SK-N-SH (cell line): Measurements from ENCODE around the gene CXADR. TPM values are rescaled to one million over a fixed set of nuclear protein-coding genes. Genes with fewer than 3 reads are reported as not detected.

Experiments used
- CHD2 ChIP-seq: fragments of 150-350 bp; IDR thresholded peaks from 2 replicates; pipeline ENCODE4 v1.6.1; 2018; ENCODE audit warnings: low read length; ENCODE audit not compliant: partially characterized antibody
- ELF1 ChIP-seq: IDR thresholded peaks from 2 replicates; pipeline ENCODE4 v1.4.0; 2012
- EP300 ChIP-seq, 2 experiments: IDR thresholded peaks; 2 replicates each; pipeline versions ENCODE4 v1.4.0 to v1.6.1; 2012; ENCODE audit warnings: borderline replicate concordance in 1 of 2, low read depth in 1 of 2, low read length in 1 of 2
- EZH2phosphoT487 ChIP-seq: fragments of 200-600 bp; sonication (generic); IDR thresholded peaks from 2 replicates; pipeline ENCODE4 v1.6.1; 2017; ENCODE audit warnings: low read depth, mixed run types, mild to moderate bottlenecking, antibody characterized with exemption, moderate library complexity, borderline replicate concordance
- FOSL2 ChIP-seq: IDR thresholded peaks from 2 replicates; pipeline ENCODE4 v1.4.0; 2012; ENCODE audit warnings: low read depth, mild to moderate bottlenecking, moderate library complexity, borderline replicate concordance
- FOXJ3 ChIP-seq: sonication (generic); formaldehyde crosslinking; IDR thresholded peaks from 2 replicates; pipeline ENCODE4 v1.5.1; 2020; ENCODE audit warnings: mild to moderate bottlenecking, missing genetic modification reagents
- FOXM1 ChIP-seq: IDR thresholded peaks from 2 replicates; pipeline ENCODE4 v1.4.0; 2012; ENCODE audit warnings: low read depth, mild to moderate bottlenecking
- GABPA ChIP-seq: IDR thresholded peaks from 2 replicates; pipeline ENCODE4 v1.4.0; 2012; ENCODE audit warnings: low read depth, mild to moderate bottlenecking
- GATA2 ChIP-seq: sonication (generic); formaldehyde crosslinking; IDR thresholded peaks from 2 replicates; pipeline ENCODE4 v1.5.0; 2020; ENCODE audit warnings: mild to moderate bottlenecking, missing genetic modification reagents
- JUND ChIP-seq: IDR thresholded peaks from 2 replicates; pipeline ENCODE4 v1.4.0; 2012
- RCOR1 ChIP-seq: fragments of 150-350 bp; IDR thresholded peaks from 2 replicates; pipeline ENCODE4 v1.6.1; 2017; ENCODE audit warnings: antibody characterized with exemption, low read length
- SMC3 ChIP-seq: IDR thresholded peaks from 2 replicates; pipeline ENCODE4 v1.6.1; 2012; ENCODE audit warnings: low read depth, low read length, improper control_type of control experiment
- TAF1 ChIP-seq: IDR thresholded peaks from 2 replicates; pipeline ENCODE4 v1.6.1; 2012; ENCODE audit warnings: low read depth, mild to moderate bottlenecking, low read length, moderate library complexity, borderline replicate concordance
- TCF12 ChIP-seq: IDR thresholded peaks from 2 replicates; pipeline ENCODE4 v1.4.0; 2012
- TEAD4 ChIP-seq: IDR thresholded peaks from 2 replicates; pipeline ENCODE4 v1.4.0; 2012; ENCODE audit warnings: mild to moderate bottlenecking, borderline replicate concordance; ENCODE audit not compliant: insufficient read depth
- YY1 ChIP-seq: IDR thresholded peaks from 2 replicates; pipeline ENCODE4 v1.4.0; 2012; ENCODE audit warnings: low read depth, mild to moderate bottlenecking
- polyA plus RNA-seq, 3 experiments: library from polyadenylated mRNA; depleted of rRNA; stranded (reverse); fragments of >200 nt; gene quantifications; 2 replicates each; pipeline ENCODE4 v1.2.3, GENCODE V29; 2012
- TF ChIP-seq, protein P1 (sequence below): IDR thresholded peaks from 2 replicates; pipeline ENCODE4 v1.6.1; 2012; ENCODE audit warnings: mild to moderate bottlenecking, low read depth, low read length, moderate library complexity
- TF ChIP-seq, protein P2 (sequence below): fragments of 150-350 bp; IDR thresholded peaks from 2 replicates; pipeline ENCODE4 v1.6.1; 2016; ENCODE audit warnings: mild to moderate bottlenecking, low read depth, low read length
- TF ChIP-seq, protein P3 (sequence below): fragments of 150-350 bp; IDR thresholded peaks from 2 replicates; pipeline ENCODE4 v1.6.1; 2017; ENCODE audit warnings: antibody characterized with exemption, low read length, low read depth, borderline replicate concordance
- TF ChIP-seq, protein P4 (sequence below): IDR thresholded peaks from 2 replicates; pipeline ENCODE4 v1.4.0; 2012; ENCODE audit warnings: low read depth, borderline replicate concordance
- TF ChIP-seq, protein P5 (sequence below): IDR thresholded peaks from 2 replicates; pipeline ENCODE4 v1.4.0; 2012; ENCODE audit warnings: low read depth

CXADR gene
- polyA plus RNA-seq, 1 of the 3 experiments (the other 2 are of a cell fraction), result 1.1 TPM

DNA sequence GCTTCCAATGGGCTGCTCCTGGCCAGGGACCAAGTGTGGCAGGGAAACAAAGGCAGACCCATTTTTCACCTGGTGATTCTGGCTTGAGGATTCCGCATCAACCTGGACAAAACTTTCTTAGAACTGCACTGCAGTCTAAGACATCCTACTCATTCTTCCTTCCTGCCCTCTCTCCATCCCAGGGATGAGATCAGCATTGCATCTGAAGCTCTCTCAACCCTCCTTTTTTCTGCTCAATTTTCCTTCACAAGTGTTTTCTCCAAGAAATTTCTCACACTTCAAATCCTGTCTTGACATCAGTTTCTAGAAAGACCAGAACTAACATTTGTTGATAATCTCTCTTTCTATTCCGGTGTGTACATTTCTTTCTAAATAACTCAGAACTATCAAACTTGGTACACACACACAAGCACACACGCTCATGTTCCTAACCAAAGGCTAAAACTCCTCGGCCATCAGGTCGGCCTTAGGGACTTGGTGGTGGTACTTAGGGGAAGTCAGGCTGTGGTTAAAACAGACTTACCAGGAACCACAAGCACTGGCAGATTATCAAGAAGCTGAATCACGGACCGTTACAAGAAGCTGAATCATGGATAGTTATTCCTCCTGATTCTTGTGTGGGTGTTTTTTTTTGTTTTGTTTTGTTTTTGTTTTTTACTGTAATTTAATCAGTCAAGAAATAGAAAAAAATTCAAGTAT lies 21.0 kb upstream of the CXADR start (continued):
- TF ChIP-seq, protein P1, sequence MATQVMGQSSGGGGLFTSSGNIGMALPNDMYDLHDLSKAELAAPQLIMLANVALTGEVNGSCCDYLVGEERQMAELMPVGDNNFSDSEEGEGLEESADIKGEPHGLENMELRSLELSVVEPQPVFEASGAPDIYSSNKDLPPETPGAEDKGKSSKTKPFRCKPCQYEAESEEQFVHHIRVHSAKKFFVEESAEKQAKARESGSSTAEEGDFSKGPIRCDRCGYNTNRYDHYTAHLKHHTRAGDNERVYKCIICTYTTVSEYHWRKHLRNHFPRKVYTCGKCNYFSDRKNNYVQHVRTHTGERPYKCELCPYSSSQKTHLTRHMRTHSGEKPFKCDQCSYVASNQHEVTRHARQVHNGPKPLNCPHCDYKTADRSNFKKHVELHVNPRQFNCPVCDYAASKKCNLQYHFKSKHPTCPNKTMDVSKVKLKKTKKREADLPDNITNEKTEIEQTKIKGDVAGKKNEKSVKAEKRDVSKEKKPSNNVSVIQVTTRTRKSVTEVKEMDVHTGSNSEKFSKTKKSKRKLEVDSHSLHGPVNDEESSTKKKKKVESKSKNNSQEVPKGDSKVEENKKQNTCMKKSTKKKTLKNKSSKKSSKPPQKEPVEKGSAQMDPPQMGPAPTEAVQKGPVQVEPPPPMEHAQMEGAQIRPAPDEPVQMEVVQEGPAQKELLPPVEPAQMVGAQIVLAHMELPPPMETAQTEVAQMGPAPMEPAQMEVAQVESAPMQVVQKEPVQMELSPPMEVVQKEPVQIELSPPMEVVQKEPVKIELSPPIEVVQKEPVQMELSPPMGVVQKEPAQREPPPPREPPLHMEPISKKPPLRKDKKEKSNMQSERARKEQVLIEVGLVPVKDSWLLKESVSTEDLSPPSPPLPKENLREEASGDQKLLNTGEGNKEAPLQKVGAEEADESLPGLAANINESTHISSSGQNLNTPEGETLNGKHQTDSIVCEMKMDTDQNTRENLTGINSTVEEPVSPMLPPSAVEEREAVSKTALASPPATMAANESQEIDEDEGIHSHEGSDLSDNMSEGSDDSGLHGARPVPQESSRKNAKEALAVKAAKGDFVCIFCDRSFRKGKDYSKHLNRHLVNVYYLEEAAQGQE, result no peak
- no peak for TF ChIP-seq TAF1
- TF ChIP-seq GATA2 (CRISPR knock-in tag), result no peak
- no peak for TF ChIP-seq FOXJ3 (CRISPR knock-in tag)
- TF ChIP-seq GABPA, result no peak
- peak in 1 of 2 experiments; percentile 72; a peak in 1 of 4 replicates for TF ChIP-seq EP300 (IDR thresholded peaks at IDR 0.05; ENCODE audit: borderline replicate concordance in 1 of 2, low read depth in 1 of 2, low read length in 1 of 2)
- TF ChIP-seq RCOR1, result no peak
- TF ChIP-seq YY1, result no peak
- peak; percentile 55; the same call in 1 of the 2 replicates for TF ChIP-seq FOXM1
- TF ChIP-seq, protein P2, sequence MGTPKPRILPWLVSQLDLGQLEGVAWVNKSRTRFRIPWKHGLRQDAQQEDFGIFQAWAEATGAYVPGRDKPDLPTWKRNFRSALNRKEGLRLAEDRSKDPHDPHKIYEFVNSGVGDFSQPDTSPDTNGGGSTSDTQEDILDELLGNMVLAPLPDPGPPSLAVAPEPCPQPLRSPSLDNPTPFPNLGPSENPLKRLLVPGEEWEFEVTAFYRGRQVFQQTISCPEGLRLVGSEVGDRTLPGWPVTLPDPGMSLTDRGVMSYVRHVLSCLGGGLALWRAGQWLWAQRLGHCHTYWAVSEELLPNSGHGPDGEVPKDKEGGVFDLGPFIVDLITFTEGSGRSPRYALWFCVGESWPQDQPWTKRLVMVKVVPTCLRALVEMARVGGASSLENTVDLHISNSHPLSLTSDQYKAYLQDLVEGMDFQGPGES, result no peak
- peak; percentile 87 for TF ChIP-seq TCF12
- TF ChIP-seq, protein P3, sequence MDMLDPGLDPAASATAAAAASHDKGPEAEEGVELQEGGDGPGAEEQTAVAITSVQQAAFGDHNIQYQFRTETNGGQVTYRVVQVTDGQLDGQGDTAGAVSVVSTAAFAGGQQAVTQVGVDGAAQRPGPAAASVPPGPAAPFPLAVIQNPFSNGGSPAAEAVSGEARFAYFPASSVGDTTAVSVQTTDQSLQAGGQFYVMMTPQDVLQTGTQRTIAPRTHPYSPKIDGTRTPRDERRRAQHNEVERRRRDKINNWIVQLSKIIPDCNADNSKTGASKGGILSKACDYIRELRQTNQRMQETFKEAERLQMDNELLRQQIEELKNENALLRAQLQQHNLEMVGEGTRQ, result no peak
- peak; percentile 82 for TF ChIP-seq JUND
- TF ChIP-seq TEAD4, result no peak
- no peak for TF ChIP-seq ELF1
- TF ChIP-seq SMC3, result no peak
- no peak for TF ChIP-seq CHD2
- peak; percentile 95 for TF ChIP-seq FOSL2
- TF ChIP-seq, protein P4, sequence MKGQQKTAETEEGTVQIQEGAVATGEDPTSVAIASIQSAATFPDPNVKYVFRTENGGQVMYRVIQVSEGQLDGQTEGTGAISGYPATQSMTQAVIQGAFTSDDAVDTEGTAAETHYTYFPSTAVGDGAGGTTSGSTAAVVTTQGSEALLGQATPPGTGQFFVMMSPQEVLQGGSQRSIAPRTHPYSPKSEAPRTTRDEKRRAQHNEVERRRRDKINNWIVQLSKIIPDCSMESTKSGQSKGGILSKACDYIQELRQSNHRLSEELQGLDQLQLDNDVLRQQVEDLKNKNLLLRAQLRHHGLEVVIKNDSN, result no peak
- TF ChIP-seq, protein P5, sequence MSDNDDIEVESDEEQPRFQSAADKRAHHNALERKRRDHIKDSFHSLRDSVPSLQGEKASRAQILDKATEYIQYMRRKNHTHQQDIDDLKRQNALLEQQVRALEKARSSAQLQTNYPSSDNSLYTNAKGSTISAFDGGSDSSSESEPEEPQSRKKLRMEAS, result no peak
- TF ChIP-seq EZH2phosphoT487, result no peak
